ENCODE measurements around the gene RPTOR.
"Not testable (repeated sequence)": the region's sequence is repeated elsewhere in the genome, so short reads cannot be mapped to it uniquely, and the experiment has no call there.

RPTOR gene

DNA sequence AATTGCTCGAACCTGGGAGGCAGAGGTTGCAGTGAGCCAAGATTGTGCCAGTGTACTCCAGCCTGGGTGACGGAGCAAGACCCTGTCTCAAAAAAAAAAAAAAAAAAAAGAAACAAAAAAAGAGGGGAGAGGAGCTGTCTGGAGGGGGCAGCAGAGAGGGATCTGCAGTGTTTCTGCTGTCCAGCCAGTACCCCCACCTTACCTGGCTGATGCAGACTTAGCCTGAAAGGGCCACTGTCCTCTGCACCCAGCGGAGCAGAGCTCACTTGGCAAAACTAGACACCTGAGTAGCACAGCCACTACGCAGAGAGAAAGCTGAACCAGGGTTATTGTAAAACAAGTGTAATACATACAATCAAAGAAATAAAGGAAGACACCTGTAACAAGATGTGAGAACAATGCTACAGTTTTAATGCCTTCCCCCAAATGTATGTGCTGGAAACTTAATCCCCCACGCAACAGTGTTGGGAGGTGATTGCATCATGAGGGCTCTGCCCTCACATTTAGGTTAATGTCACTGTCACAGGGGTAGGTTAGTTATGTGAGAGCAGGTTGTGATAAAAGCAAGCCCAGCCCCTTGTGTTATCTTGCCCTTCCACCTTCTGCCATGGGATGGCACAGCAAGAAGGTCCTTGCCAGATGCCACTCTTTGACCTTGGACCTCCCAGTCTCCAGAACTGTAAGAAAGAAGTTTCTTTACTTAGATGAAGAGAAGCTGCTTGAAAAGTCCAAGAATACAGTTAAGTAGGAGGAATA is 211.2 kb downstream of the RPTOR start:
- no peak for DNase-seq (ENCODE audit: low read depth in 2 of 2, low spot score in 1 of 2)

DNA sequence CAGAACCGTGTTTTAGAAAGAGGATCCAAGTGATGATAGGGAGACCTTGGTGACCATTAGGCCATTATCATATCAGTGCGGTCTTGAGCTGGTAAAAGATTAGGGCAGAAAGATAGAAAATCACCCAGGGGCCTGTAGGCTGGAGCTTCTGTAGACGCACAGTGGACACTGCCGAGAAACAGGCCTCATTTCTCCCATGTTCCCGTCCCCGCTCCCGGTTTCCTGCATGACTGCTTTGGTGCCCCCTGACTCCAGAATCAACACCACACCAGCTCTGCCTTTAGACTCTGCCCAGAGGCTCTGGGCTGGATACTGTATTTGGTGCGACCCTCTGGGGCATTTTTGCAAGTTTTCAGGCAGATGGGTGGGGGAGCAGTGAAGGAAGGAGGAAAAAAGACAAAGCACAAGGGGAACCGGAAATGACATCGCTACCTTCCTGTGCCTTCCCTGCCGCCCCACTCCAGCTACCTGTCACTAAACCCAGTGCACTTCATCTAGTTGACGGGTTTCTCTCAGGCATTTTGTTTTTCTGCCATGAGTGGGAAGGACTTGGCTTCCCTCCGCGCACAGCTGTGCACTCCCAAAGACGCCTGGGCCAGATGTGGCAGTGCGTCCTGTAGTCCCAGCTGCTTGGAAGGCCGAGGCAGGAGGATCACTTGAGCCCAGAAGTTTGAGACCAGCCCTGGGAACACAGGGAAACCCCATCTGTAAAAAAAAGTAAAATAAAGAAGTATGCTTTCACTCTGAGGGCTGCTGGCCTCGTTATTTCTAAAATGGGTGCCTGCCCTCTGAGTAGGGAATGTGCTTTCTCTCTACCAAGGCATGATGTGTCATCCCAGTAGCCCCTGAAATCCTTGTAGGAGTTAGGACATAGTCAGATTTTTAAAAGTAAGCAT is 214.1 kb downstream of the RPTOR start:
- DNase-seq (ENCODE audit: low read depth in 2 of 2, low spot score in 1 of 2): no peak

DNA sequence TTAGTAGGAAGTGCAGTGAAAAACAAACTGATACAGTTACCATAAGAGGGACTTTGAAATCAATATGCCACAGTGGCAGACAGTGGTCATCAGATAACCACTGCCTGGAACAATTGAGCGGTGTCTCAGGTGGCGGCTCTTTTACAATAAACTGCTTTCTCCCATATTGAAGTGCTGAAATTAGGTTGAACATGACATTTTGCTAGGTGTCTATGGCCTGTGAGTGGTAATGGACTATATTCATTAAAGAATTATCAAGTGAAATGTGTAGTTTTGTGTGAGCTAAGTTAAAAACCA is 214.7 kb downstream of the RPTOR start:
- no peak for DNase-seq (ENCODE audit: low read depth in 2 of 2, low spot score in 1 of 2)

DNA sequence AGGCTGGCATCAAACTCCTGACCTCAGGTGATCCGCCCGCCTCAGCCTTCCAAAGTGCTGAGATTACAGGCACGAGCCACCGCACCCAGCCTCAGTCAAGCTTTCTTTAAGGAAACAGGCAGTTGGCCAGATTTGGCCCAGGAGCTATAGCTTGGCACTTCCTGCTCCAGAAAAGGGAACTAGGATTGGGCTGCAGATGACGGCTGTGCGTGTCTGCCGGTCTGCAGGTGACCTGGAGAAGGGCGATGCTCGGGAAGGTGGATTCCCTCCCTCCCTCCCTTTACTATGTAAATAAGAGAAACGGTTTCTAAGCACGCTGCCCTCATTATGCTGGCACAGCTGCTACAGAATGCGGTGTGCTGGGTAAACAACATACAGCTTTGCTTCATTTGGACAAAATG is 215.9 kb downstream of the RPTOR start:
- DNase-seq (ENCODE audit: low read depth in 2 of 2, low spot score in 1 of 2): no peak

DNA sequence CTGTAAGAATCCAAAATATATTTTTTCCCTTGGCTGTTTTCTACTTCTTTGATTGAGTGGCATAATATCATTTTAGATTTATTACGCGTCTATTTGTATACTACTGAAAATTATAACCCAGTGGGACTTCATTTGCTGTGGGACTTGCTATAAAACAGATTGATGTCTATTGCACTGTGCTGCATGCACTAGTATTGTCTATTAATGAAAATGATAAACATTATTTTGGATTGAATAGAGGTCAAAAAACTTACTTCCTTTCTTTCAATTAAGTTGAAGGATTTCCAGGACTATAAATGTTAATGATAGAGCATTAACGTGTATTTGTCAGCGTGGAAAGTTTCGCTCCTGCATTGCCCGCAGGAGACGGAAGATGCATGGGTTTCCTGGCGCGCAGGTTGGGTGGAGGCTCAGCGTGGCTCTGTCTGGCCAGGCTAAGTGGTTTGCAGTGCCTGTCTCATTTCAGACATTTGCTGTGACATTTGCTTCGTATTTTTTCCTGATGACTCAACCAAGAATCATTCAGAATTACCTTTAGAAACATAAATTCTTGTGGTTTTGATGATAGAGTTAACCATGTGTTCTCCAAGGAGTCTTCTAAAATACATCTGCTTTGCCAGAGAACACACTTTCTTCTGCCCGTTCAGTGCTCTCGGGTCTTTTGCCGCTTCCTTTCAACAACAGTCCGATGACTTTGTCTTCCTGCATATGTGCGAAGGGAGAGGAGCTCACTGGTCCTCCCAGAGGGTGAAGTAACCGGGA is 216.7 kb downstream of the RPTOR start:
- DNase-seq (ENCODE audit: low read depth in 2 of 2, low spot score in 1 of 2): peak; percentile 35 to 47

DNA sequence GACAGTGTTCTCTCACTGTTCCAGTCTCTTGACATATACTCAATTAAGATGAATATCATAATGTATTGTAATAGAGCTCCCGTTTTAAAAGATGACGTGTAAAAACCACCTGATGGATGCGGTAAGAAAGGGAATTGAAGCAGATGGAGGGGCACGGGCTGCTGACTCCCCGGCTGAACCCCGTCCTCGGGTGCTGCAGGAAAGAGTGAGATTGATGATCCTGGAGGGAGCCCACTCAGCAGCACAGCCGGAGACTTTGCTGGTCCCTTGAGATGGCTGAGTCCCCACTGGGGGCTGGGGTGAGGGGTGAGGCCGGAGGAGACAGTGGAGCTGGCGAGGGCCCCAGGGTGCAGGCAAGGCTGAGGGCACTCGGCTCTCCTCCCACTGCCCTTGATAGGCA is 217.4 kb downstream of the RPTOR start:
- DNase-seq (ENCODE audit: low read depth in 2 of 2, low spot score in 1 of 2): no peak

DNA sequence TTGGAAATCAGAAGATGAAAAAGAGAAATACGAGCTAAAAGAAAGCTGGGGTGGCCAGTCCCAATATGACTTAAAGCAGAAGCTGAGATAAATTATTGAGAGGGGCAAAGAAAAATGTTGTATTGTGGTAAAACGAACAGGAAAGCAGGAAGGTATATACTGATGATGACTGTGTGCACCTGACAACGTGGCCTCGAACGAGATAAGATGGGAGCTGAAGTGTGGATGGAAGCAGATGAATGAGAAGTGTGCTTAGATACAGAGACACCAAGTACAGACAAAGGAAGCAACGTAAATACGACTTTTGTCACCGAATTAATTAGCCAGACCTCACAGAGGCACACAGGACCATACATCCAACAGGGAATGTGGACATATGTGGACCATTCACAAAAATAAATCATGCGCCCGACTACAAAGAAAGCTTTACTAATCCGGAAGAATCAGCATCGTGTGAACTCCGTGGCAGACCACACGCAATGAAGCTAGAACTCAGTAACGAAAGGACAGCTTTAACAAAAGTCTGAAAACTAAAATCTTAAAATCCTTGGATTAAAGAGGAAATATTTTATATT is 218.7 kb downstream of the RPTOR start:
- DNase-seq (ENCODE audit: low read depth in 2 of 2, low spot score in 1 of 2): no peak

DNA sequence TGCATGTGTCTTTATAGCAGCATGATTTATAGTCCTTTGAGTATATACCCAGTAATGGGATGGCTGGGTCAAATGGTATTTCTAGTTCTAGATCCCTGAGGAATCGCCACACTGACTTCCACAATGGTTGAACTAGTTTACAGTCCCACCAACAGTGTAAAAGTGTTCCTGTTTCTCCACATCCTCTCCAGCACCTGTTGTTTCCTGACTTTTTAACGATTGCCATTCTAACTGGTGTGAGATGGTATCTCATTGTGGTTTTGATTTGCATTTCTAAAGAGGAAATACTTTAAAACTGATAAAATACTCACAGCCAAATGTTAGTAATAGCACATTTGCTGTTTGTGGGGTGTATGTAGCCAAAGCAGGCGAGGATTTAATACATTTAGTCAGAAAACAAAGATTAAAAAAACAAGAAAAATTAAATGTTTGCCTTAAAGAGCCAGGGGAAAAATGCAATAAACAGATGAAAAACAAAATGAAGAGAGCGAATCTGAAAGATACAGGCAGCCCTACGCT is 220.0 kb downstream of the RPTOR start:
- not testable (repeated sequence) for DNase-seq (ENCODE audit: low read depth in 2 of 2, low spot score in 1 of 2)

DNA sequence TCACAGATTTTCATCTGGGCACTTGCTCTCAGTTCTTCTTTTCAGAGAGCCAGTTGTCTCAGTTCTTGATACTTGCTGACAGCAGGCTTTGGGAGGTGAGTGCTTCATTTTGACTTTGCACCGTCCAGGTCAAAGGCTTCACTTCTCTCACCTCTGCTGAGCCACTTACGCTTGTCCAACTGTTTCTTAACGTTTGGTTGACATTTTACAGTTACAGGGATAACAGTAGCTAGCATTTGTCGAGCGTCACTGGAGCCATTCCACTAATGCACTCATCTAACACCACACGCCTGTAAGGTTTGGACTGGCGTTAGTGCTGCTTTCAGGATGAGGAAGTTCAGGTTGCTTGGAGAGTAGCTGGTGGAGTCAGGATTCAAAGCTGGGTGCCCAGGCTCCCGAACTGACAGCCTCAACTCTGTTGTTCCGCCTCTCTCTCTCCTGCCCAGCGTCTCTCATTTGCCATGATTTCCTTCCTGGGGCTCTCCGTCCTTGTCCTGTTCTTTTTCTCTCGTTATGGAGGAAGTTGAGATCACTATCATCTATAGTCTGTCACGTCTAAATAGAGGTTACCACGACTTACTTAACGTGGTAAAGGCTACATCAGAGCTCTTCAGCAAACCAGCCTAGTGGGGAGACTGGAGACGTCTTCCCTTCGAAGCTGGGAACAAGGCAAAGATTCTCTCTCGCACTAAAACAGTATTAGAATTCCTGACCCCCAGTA is 220.8 kb downstream of the RPTOR start:
- DNase-seq (ENCODE audit: low read depth in 2 of 2, low spot score in 1 of 2): no peak

DNA sequence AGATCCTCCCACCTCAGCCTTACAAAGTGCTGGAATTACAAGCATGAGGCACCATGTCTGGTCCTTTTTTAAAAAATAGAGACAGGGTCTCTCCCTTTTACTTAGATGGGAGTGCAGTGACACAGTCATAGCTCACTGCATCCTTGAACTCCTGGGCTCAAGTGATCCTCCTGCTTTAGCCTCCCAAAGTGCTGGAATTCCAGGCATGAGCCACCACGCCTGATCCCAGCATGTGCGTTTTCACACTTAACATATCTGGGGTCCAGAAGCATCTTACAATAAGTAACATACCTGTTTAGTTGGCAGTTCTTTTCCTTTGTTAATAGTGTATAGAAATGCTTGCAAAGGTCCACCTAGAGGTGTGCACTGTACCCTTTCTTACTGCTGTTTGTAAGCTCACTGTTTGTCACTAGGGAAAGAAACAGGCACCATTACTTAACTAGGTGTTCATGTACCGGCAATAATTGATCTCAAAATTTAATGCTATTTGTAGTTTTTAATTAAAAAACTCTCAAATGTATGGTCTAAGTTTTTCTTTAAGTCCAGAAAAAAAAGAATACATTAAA is 221.7 kb downstream of the RPTOR start:
- DNase-seq (ENCODE audit: low read depth in 2 of 2, low spot score in 1 of 2): no peak

DNA sequence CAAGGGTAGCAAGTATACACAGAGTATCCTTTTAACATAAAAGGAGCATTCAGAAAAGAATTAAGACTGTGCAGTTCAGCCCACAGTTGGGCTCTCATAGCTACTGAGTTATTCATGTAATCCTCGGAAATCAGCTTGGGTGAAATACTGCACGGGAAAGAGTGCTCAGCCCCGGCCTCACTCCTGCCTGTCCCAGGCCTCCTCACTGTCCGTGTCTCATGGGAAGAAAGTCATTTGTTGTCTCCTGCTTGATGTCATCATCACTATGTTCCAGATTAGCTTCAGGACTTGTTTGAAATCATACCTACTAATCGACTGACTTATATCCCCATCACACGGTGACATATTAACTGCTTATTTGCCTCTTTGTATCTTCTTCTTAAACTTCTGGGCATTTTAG is 223.8 kb downstream of the RPTOR start:
- DNase-seq (ENCODE audit: low read depth in 2 of 2, low spot score in 1 of 2): no peak

DNA sequence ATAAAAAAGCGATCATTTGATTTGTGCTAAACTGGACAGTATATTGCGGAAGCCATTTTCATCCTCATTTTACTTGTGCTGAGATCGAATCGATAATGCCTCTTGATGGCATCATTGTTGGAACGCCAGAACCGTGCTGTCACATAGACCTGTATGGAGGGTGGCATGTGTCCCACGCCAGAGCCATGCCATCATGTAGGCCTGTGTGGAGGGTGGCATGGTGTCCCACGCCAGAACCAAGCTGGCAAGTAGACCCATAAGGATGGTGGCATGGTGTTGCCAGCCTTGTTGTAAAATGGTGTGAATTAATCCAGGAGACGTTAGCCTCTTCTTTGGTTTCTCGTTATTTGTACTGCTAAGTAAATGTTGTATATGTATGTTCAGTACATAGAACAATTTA is 224.3 kb downstream of the RPTOR start:
- DNase-seq (ENCODE audit: low read depth in 2 of 2, low spot score in 1 of 2): no peak

DNA sequence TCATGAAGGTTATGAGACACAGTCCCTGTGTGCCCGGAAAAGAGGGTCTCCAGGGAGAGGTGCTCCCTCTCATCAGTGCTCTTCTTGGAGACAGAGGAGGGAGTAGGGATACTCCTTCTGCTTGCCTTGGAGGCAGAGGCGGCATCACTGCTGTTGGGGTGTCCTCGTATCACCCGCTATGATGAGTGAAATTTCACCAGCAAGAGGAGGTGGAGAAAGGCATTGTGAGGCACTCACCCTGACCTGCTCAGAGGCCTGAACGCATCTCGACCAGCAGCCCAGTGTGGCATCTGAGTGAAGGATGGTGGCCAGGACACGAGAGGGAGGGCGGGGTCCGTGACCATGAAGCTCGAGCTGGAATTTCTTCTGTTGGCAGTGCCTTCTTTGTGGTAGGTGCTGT is 224.9 kb downstream of the RPTOR start:
- no peak for DNase-seq (ENCODE audit: low read depth in 2 of 2, low spot score in 1 of 2)

DNA sequence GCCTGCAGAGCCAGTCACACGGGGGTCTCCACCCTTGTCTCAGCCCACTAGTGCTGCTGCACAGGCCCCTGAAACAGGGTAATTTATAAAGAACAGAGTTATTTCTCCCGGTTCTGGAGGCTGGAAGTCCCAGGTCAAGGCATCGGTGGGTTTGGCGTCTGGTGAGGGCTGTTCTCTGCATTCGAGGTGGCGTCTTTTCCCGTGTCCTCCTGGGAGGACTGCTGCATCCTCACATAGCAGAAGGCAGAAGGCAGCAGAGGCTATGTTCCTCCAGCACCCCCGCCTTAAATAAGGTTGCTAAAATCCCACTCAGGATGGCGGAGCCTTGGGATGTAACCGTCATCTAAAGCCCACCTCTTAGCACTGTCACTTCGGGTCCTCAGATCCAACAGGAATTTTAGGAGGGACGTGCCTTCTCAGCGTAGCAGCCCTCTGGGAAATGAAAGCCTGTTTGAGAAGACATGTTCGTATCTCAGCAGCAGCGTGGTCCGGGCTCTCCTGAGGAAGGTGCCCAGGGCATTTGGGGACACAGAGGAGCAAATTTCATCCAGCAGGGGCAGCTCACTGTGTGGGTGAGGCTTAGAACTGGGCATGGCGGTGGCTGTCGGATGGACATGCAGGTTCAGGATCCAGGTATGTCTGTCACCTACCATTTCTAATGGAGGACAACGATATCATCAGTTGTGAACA is 225.4 kb downstream of the RPTOR start:
- no peak for DNase-seq (ENCODE audit: low read depth in 2 of 2, low spot score in 1 of 2)

DNA sequence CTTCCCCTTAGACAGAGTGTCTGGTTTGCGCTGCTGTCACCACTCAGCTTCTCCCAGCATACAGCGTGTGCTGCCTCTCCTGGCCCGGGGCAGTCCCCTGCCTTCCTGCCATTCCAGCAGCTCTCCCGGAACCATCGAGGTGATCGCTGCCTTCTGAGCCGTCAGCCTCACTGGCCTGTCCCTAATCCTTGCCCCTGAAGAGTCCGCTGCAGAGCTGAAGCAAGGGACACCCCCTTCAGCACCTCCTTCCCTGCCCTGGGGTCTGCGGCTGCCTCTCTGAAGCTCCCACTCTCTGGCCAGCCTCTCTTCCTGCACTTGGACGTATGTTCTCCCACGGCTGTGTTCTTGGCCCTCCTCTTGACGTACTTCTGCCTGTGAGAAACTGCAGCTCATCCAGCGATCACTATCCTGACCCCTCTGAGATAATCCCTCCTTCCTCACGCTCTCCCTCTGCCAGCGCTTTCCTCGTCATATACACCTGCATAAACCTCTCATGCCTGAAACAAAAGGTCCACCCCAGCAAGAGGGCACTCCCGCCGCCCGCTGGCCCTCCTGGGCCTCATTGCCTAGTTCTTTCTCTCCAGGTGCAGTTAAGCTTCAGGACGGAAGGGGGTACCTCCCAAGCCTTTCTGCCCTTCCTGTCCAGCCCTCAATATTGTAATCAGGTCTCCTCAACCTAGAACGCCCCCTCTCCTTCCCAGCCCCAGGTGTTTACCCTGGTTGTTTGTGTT is 226.4 kb downstream of the RPTOR start:
- DNase-seq (ENCODE audit: low read depth in 2 of 2, low spot score in 1 of 2): no peak

DNA sequence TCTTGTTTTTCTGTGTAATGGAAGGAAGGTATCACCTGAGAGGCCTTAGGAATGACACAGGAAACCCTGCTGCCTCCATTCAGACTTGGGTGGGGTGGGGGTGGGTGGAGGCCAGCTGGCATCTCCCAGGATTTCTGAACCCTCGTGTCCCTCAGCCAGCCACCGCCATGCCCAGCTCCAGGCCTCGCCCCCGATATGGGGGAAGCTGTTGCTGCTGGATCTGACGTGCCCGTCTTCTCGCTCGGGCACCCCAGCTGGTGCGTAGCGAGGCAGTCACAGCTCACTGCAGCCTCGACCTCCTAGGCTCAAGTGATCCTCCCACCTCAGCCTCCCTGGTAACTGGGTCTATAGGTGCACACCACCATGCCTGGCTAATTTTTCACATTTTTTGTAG is 227.0 kb downstream of the RPTOR start:
- DNase-seq (ENCODE audit: low read depth in 2 of 2, low spot score in 1 of 2): no peak

DNA sequence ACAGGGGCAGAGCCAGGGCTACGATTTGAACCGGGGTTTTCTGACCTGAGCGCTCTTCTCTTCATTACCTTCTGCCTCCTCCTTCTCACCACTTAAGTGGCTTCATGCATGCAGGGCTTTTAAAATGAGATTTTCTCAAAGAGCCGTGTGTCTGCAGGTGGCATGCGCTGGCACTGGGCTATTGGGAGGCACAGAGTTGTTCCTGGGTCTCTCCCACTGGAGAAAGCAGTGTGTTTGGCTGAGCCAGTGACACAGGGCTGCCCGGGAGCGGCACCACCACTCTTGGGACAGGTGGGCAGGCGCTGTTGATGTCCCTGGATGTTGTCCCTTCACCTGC is 228.2 kb downstream of the RPTOR start:
- no peak for DNase-seq (ENCODE audit: low read depth in 2 of 2, low spot score in 1 of 2)

DNA sequence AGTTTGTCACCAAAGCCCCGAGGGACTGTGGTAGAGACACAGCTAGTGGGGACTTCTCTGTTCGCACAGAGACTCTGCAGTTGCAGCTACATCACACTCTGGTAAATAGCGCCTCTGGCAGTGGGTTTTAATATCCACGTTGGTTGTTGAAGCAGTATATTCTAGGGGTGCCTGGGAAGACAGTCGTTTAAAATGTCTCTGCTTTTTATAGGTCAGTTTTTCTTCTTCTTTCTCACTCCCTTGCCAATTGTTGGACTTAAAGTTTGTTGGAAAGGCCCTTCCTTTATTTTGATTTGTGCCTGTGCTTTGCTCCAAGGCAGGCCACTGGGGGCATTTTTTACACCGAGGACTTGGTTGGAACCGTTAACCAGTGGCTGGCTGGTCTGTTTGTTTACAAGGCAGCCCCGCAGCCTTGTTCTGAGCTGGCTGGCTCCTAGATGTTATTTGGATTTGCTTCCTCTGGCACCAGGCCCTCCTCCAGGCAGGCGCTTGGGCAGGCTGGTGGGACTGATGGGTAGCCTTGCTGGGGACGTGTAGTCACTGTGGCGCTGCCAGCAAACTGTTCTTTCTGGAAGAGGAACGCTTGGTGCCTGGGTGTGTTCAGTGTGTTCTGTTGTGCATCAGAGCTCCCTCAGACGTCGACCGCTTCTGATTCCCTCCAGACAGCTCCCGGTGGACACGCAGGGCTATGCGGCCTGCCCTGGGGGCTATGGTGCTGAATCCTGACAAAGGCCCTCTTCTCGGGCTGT is 228.8 kb downstream of the RPTOR start:
- no peak for DNase-seq (ENCODE audit: low read depth in 2 of 2, low spot score in 1 of 2)

DNA sequence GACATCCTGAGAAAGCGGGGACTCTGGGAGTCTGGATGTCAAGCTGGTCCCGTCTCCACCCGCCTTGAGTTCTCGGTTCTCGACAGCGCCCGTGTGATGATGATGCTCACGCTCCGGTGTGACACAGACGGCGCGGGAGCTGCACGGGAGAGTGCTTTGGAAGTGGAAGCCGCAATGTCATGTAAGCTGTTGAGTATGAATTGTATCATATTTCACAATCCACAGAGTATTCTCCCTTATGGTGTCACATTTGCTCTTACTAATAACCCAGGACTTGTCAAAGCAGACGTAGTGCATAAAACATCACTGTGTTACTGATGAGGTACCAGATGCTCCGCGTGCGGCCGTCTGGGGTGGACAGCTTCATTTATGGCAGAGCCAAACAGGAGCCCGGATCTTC is 229.5 kb downstream of the RPTOR start:
- DNase-seq (ENCODE audit: low read depth in 2 of 2, low spot score in 1 of 2): no peak
